ENCODE results near the gene ADRM1. TPM values are rescaled to one million over a fixed set of nuclear protein-coding genes. Genes with fewer than 3 reads are reported as not detected.

ADRM1 gene
- total RNA-seq, 1 donor from 2014 or later, result 63.9 TPM

DNA sequence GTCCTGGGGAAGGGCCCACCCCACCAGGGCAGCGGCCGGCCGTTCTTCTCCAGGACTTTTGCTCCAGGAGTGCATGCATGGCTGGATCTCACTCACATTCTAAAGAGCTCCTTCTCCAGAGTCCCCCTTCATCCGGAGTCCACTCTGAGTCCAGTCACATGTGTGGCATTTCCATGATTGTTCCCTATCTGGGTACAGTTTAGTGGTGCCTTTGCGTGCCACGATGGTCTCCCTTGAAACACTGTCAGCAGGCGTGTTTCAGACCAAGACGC is 43.6 kb upstream of the ADRM1 start:
- intact Hi-C loops (cut with DNase I), result no loop called here
- Histone ChIP-seq H3K9me3 (no peaks in the 10 kb centered on the region), H3K27ac (no peak overlapping the region), H3K27me3 (ENCODE audit: low read depth) (no peaks in the 10 kb centered on the region), H3K4me3 (no peak overlapping the region), H3K4me1 (no peaks in the 10 kb centered on the region), H3K36me3 (peaks cover 95% of the 10 kb centered on the region)
- ATAC-seq (no peak), DNase-seq (no peak)
- TF ChIP-seq, protein P1, sequence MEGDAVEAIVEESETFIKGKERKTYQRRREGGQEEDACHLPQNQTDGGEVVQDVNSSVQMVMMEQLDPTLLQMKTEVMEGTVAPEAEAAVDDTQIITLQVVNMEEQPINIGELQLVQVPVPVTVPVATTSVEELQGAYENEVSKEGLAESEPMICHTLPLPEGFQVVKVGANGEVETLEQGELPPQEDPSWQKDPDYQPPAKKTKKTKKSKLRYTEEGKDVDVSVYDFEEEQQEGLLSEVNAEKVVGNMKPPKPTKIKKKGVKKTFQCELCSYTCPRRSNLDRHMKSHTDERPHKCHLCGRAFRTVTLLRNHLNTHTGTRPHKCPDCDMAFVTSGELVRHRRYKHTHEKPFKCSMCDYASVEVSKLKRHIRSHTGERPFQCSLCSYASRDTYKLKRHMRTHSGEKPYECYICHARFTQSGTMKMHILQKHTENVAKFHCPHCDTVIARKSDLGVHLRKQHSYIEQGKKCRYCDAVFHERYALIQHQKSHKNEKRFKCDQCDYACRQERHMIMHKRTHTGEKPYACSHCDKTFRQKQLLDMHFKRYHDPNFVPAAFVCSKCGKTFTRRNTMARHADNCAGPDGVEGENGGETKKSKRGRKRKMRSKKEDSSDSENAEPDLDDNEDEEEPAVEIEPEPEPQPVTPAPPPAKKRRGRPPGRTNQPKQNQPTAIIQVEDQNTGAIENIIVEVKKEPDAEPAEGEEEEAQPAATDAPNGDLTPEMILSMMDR (IDR thresholded peaks at IDR 0.05), result no peak

DNA sequence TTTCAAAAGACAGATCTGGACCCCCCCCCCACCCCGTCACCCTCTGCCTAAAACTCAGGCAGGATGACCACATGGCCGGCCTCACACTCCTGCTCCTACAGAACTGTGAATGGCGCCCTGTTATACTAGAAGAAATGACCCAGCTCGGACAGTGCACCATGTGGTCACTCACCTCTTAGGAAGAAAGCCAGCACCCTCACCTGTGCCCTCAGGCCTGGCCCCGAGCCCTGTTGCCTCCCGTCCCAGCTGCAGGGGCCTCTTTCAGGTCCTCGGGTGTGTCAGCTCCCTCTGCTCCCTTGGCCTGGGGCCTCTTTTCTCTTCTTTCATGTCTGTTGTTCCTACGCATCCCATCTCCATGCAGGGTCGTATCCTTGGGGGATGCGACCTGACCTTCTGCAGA is 40.7 kb upstream of the ADRM1 start:
- peaks cover 100% of the 10 kb centered on the region for H3K36me3 ChIP-seq
- intact Hi-C loops (cut with DNase I), result no loop called here
- DNase-seq, result no peak

DNA sequence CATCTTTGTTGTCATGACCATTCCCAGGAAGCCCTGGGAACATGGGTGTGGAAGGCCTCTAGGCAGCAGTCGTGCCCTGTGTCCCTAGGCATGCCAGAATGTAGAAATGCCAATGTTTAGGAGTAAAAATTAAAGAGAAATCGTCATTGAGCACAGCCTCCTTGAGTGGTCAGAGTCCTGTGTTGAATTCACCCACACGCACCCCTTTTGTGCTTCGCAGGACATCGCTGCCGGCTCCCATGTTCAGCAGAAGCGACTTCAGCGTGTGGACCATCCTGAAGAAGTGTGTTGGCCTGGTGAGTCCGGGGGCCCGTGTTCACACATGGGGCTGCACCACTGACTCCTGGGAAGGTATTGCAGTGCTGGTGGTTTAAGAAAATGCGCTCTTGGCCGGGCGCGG is 39.4 kb upstream of the ADRM1 start:
- no peaks in the 10 kb centered on the region for H3K27me3 ChIP-seq (ENCODE audit: low read depth)
- intact Hi-C loops (cut with DNase I), result no loop called here
- TF ChIP-seq, protein P1 (IDR thresholded peaks at IDR 0.05), result no peak
- H3K4me1 ChIP-seq, result no peaks in the 10 kb centered on the region
- H3K36me3 ChIP-seq, result peaks cover 97% of the 10 kb centered on the region
- DNase-seq, result no peak
- H3K4me3 ChIP-seq, result no peak overlapping the region
- peaks cover 6% of the 10 kb centered on the region for H3K9me3 ChIP-seq
- no peak for ATAC-seq
- H3K27ac ChIP-seq, result no peak overlapping the region

More for the DNA sequence above, 40.7 kb upstream of the ADRM1 start:
- ATAC-seq, result no peak
- H3K9me3 ChIP-seq, result peaks cover 6% of the 10 kb centered on the region
- TF ChIP-seq, protein P1 (IDR thresholded peaks at IDR 0.05), result no peak
- H3K27me3 ChIP-seq (ENCODE audit: low read depth), result no peaks in the 10 kb centered on the region
- no peaks in the 10 kb centered on the region for H3K4me1 ChIP-seq
- no peak overlapping the region for H3K4me3 ChIP-seq
- H3K27ac ChIP-seq, result no peak overlapping the region

DNA sequence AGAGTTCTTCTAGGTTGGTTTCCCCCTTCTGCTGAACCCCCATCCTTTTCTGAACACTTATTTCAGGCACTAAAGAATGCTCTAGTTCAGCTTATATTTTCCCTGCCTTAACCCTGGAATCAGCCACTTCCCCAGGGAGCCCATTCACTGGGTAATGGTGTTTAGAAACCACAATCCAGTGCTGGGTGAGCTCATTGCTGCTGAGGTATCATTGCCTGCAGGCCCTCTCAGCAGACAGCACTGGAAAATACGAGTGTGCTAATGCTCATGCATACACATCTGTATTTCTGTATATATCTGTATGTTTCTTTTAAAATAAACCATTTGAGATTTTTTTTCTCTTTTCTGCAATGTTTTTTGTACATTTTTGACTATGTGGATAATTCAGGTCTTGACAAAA is 37.4 kb upstream of the ADRM1 start:
- Histone ChIP-seq H3K27me3 (ENCODE audit: low read depth) (no peaks in the 10 kb centered on the region), H3K4me3 (no peak overlapping the region), H3K36me3 (peaks cover 94% of the 10 kb centered on the region), H3K4me1 (no peaks in the 10 kb centered on the region), H3K9me3 (peaks cover 6% of the 10 kb centered on the region), H3K27ac (no peak overlapping the region)
- ATAC-seq (no peak), DNase-seq (no peak)
- TF ChIP-seq, protein P1 (IDR thresholded peaks at IDR 0.05), result no peak
- intact Hi-C loops (cut with DNase I), result no loop called here

DNA sequence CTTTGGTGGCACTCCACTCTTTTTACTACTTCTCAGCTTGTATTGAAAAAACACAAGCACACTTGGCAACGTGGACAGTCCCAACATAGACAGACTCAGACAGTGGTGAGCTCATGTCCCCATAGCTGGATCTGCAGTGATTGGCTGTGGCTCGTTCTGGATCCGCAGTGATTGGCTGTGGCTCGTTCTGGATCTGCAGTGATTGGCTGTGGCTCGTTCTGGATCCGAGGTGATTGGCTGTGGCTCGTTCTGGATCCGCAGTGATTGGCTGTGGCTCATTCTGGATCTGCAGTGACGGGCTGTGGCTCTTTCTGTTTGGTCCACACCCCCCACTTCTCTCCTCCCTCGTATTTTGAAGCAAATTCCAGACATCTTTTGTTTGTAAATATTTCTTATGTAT is 36.5 kb upstream of the ADRM1 start:
- intact Hi-C loops (cut with DNase I), result no loop called here
- no peaks in the 10 kb centered on the region for H3K27me3 ChIP-seq (ENCODE audit: low read depth)
- H3K27ac ChIP-seq, result no peak overlapping the region
- TF ChIP-seq, protein P1 (IDR thresholded peaks at IDR 0.05), result no peak
- no peak overlapping the region for H3K4me3 ChIP-seq
- no peaks in the 10 kb centered on the region for H3K4me1 ChIP-seq
- ATAC-seq (no peak), DNase-seq (no peak)
- H3K9me3 ChIP-seq, result peaks cover 6% of the 10 kb centered on the region
- peaks cover 87% of the 10 kb centered on the region for H3K36me3 ChIP-seq

DNA sequence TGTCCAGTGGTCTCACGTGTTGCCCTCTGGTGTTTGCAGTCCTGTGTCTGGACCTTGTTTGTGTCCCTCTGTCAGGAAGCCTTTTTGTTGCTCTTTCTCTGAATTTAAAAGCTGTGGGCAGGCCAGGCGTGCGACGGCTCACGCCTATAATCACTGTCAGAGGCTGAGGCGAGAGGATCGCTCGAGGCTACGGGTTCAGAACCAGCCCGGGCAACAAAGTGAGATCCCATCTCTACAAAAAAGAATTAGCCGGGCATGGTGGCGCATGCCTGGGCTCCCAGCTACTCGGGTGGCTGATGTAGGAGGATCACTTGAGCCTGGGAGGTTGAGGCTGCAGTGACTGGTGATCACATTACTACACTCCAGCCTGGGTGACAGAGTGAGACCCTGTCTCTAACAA is 35.9 kb upstream of the ADRM1 start:
- no peak for ATAC-seq
- H3K4me1 ChIP-seq, result no peaks in the 10 kb centered on the region
- no peak for DNase-seq
- H3K4me3 ChIP-seq, result no peak overlapping the region
- intact Hi-C loops (cut with DNase I), result no loop called here
- H3K36me3 ChIP-seq, result peaks cover 87% of the 10 kb centered on the region
- peaks cover 6% of the 10 kb centered on the region for H3K9me3 ChIP-seq
- no peaks in the 10 kb centered on the region for H3K27me3 ChIP-seq (ENCODE audit: low read depth)
- TF ChIP-seq, protein P1 (IDR thresholded peaks at IDR 0.05), result no peak
- no peak overlapping the region for H3K27ac ChIP-seq
